Gastroesophageal sphincter (tissue), 3 donors: ENCODE results near the gene TMEM45A.

Experiments
- CTCF ChIP-seq, 4 experiments: fragments of 200-600 bp in 2 of 4; fragments of 450-650 bp in 2 of 4; sonication (generic) in 1 of 4; IDR thresholded peaks; one replicate each; pipeline ENCODE4 v1.5.1; 2017 to 2019; ENCODE audit warnings: antibody characterized with exemption in 4 of 4, mild to moderate bottlenecking in 2 of 4, moderate library complexity in 2 of 4
- EP300 ChIP-seq: sonication (generic); formaldehyde crosslinking; IDR thresholded peaks from one replicate; pipeline ENCODE4 v1.6.1; 2017; ENCODE audit warnings: antibody characterized with exemption, mild to moderate bottlenecking
- POLR2A ChIP-seq, 2 donors: fragments of 450-650 bp; IDR thresholded peaks; one replicate each; pipeline ENCODE4 v1.6.1; 2017; ENCODE audit warnings: antibody characterized with exemption in 2 of 2, mild to moderate bottlenecking in 2 of 2, moderate library complexity in 1 of 2
- POLR2AphosphoS5 ChIP-seq: sonication (generic); formaldehyde crosslinking; IDR thresholded peaks from one replicate; pipeline ENCODE4 v1.6.1; 2017; ENCODE audit warnings: antibody characterized with exemption

- no peak for TF ChIP-seq CTCF (IDR thresholded peaks at IDR 0.05)
- TF ChIP-seq POLR2A (IDR thresholded peaks at IDR 0.05) = no peak
- TF ChIP-seq POLR2AphosphoS5 = no peak
- no peak for TF ChIP-seq EP300
Measured at GRCh38 chr3:100517276-100517675, 24.9 kb downstream of the TMEM45A start.
